Esophagus muscularis mucosa (tissue), 4 donors: ENCODE results near the gene PTMA. TPM values are rescaled to one million over a fixed set of nuclear protein-coding genes. Genes with fewer than 3 reads are reported as not detected.

Source experiments
- DNase-seq: peaks from one replicate; pipeline ENCODE4 v3.0.0-alpha.2; 2017; ENCODE audit errors: extremely low spot score
- H3K27ac ChIP-seq, 4 donors: fragments of 200-600 bp; sonication (generic); replicated peaks in 1 of 4; 1 replicate in 3 of 4; 2 replicates in 1 of 4; pipeline ENCODE4 v1.5.1; 2016 to 2019; ENCODE audit warnings: mild to moderate bottlenecking in 1 of 4
- H3K27me3 ChIP-seq, 4 donors: fragments of 200-600 bp; sonication (generic); one replicate each; pipeline versions ENCODE4 v1.5.1 to v1.6.0; 2016 to 2019
- H3K36me3 ChIP-seq, 4 donors: fragments of 200-600 bp; sonication (generic); one replicate each; pipeline ENCODE4 v1.5.1; 2016 to 2019
- H3K4me1 ChIP-seq, 4 donors: fragments of 200-600 bp; sonication (generic); one replicate each; pipeline ENCODE4 v1.5.1; 2016 to 2019
- H3K4me3 ChIP-seq, 4 donors: fragments of 200-600 bp; sonication (generic); 1 replicate in 2 of 4; 2 replicates in 2 of 4; pipeline ENCODE4 v1.5.1; 2016 to 2019; ENCODE audit warnings: mild to moderate bottlenecking in 4 of 4, moderate library complexity in 1 of 4
- H3K9me3 ChIP-seq, 4 donors: fragments of 200-600 bp; sonication (generic); 1 replicate in 3 of 4; 2 replicates in 1 of 4; pipeline ENCODE4 v1.5.1; 2016 to 2019
- EP300 ChIP-seq: sonication (generic); formaldehyde crosslinking; IDR thresholded peaks from one replicate; pipeline ENCODE4 v1.6.1; 2017; ENCODE audit warnings: antibody characterized with exemption
- POLR2A ChIP-seq: fragments of 450-650 bp; IDR thresholded peaks from one replicate; pipeline ENCODE4 v1.6.1; 2017; ENCODE audit warnings: antibody characterized with exemption, moderate library complexity, mild to moderate bottlenecking, low read depth
- POLR2AphosphoS5 ChIP-seq, 2 donors: sonication (generic); formaldehyde crosslinking; IDR thresholded peaks; one replicate each; pipeline ENCODE4 v1.6.1; 2017; ENCODE audit warnings: antibody characterized with exemption in 2 of 2
- WGBS: methylation state at CpG from one replicate; pipeline ENCODE4 v1.1.5; 2018; 5-methylcytosine and 5-hydroxymethylcytosine counted together
- intact Hi-C: fragments of 100-400 bp; cut with DNase I; formaldehyde crosslinking; loops from one replicate; pipeline ENCODE4 v1.15.1; 2023
- total RNA-seq, 4 donors: library from RNA; depleted of rRNA; stranded (reverse); fragments of >200 nt; gene quantifications; one replicate each; pipeline versions ENCODE4 v1.1.0 to v1.2.1, GENCODE V29; 2016
- TF ChIP-seq, protein P1 (sequence below), 3 experiments: fragments of 200-600 bp in 2 of 3; fragments of 450-650 bp in 1 of 3; sonication (generic) in 2 of 3; IDR thresholded peaks; one replicate each; pipeline ENCODE4 v1.5.1; 2017 to 2019; ENCODE audit warnings: antibody characterized with exemption in 3 of 3, mild to moderate bottlenecking in 2 of 3, moderate library complexity in 1 of 3

Gene PTMA
- total RNA-seq, 4 donors from 2014 or later, result 571 to 894 (median 806) TPM

- Histone ChIP-seq H3K27ac (no peak overlapping the region), H3K36me3 (no peaks in the 10 kb centered on the region), H3K9me3 (no peaks in the 10 kb centered on the region), H3K27me3 (no peaks in the 10 kb centered on the region), H3K4me3 (no peak overlapping the region), H3K4me1 (peaks cover 0 to 22% (median 8%) of the 10 kb centered on the region in 4 donors)
- intact Hi-C loops, result no loop called here
- TF ChIP-seq POLR2A (no peak), EP300 (no peak), POLR2AphosphoS5 (IDR thresholded peaks at IDR 0.05) (no peak)
- TF ChIP-seq, protein P1, sequence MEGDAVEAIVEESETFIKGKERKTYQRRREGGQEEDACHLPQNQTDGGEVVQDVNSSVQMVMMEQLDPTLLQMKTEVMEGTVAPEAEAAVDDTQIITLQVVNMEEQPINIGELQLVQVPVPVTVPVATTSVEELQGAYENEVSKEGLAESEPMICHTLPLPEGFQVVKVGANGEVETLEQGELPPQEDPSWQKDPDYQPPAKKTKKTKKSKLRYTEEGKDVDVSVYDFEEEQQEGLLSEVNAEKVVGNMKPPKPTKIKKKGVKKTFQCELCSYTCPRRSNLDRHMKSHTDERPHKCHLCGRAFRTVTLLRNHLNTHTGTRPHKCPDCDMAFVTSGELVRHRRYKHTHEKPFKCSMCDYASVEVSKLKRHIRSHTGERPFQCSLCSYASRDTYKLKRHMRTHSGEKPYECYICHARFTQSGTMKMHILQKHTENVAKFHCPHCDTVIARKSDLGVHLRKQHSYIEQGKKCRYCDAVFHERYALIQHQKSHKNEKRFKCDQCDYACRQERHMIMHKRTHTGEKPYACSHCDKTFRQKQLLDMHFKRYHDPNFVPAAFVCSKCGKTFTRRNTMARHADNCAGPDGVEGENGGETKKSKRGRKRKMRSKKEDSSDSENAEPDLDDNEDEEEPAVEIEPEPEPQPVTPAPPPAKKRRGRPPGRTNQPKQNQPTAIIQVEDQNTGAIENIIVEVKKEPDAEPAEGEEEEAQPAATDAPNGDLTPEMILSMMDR (IDR thresholded peaks at IDR 0.05), result no peak
- no peak for DNase-seq
- WGBS, result no CpG with 5 or more reads among the region's 4 CpGs
Measured at GRCh38 chr2:231687961-231688360, 20.4 kb upstream of the PTMA start.

- Histone ChIP-seq H3K27ac (no peak overlapping the region), H3K4me3 (no peak overlapping the region), H3K4me1 (peaks cover 0 to 17% (median 8%) of the 10 kb centered on the region in 4 donors), H3K9me3 (no peaks in the 10 kb centered on the region), H3K36me3 (no peaks in the 10 kb centered on the region), H3K27me3 (no peaks in the 10 kb centered on the region)
- intact Hi-C loops, result no loop called here
- TF ChIP-seq POLR2AphosphoS5 (IDR thresholded peaks at IDR 0.05) (no peak), EP300 (no peak), POLR2A (no peak)
- TF ChIP-seq, protein P1 (IDR thresholded peaks at IDR 0.05), result no peak
- DNase-seq, result no peak
- 94% methylated on average over 10 of the region's 17 CpGs for WGBS
Measured at GRCh38 chr2:231688719-231689118, 19.6 kb upstream of the PTMA start.

GRCh38 chr2:231689124-231689893 lies 19.0 kb upstream of the PTMA start:
- WGBS, result 84% methylated on average over 15 of the region's 15 CpGs
- intact Hi-C loops, result no loop called here
- Histone ChIP-seq H3K36me3 (no peaks in the 10 kb centered on the region), H3K27ac (no peak overlapping the region), H3K4me3 (no peak overlapping the region), H3K27me3 (no peaks in the 10 kb centered on the region), H3K9me3 (no peaks in the 10 kb centered on the region), H3K4me1 (peaks cover 0 to 11% (median 8%) of the 10 kb centered on the region in 4 donors)
- no peak for TF ChIP-seq POLR2AphosphoS5 (IDR thresholded peaks at IDR 0.05)
- TF ChIP-seq, protein P1 (IDR thresholded peaks at IDR 0.05), result no peak
- no peak for TF ChIP-seq POLR2A
- no peak for TF ChIP-seq EP300
- no peak for DNase-seq

GRCh38 chr2:231691251-231691772 lies 17.0 kb upstream of the PTMA start:
- Histone ChIP-seq H3K27me3 (no peaks in the 10 kb centered on the region), H3K27ac (no peak overlapping the region), H3K9me3 (no peaks in the 10 kb centered on the region), H3K4me3 (no peak overlapping the region), H3K4me1 (peaks cover 0 to 15% (median 10%) of the 10 kb centered on the region in 4 donors), H3K36me3 (no peaks in the 10 kb centered on the region)
- intact Hi-C loops, result no loop called here
- TF ChIP-seq POLR2AphosphoS5 (IDR thresholded peaks at IDR 0.05), result no peak
- TF ChIP-seq POLR2A, result no peak
- no peak for TF ChIP-seq EP300
- TF ChIP-seq, protein P1 (IDR thresholded peaks at IDR 0.05), result no peak
- DNase-seq, result no peak
- whole genome bisulfite sequencing, result 72% methylated on average over 9 of the region's 9 CpGs
